HEK293 (cell line): ENCODE data around the gene CREB5.

Experiments used
- CTCF ChIA-PET: fragments of 350-600 bp; formaldehyde crosslinking; extraction: SDS; loops from one replicate; lab custom pipeline; 2021; ENCODE audit warnings: antibody characterized with exemption; lab: Yijun Ruan, JAX
- POLR2A ChIA-PET: fragments of 300-600 bp; formaldehyde crosslinking; extraction: SDS; loops from one replicate; lab custom pipeline; 2020; ENCODE audit warnings: antibody characterized with exemption, inconsistent platforms; lab: Yijun Ruan, JAX
- H3K27ac ChIP-seq: fragments of 200-500 bp; sonication (Bioruptor generic); 2 replicates; pipeline ENCODE4 v1.5.1; 2014; ENCODE audit warnings: low read depth, low read length, control low read depth, inconsistent platforms; ENCODE audit errors: extremely low read depth
- H3K36me3 ChIP-seq, 2 experiments: fragments of 200-500 bp in 1 of 2; sonication (Bioruptor generic) in 1 of 2; 1 replicate in 1 of 2; 2 replicates in 1 of 2; pipeline ENCODE4 v1.5.1; 2014 to 2017; ENCODE audit warnings: inconsistent platforms in 2 of 2, low read length in 2 of 2; ENCODE audit not compliant: control insufficient read depth in 2 of 2, insufficient read depth in 1 of 2
- H3K4me1 ChIP-seq: fragments of 200-500 bp; sonication (Bioruptor generic); 2 replicates; pipeline ENCODE4 v1.5.1; 2014; ENCODE audit warnings: mild to moderate bottlenecking, low read length, inconsistent platforms; ENCODE audit not compliant: control insufficient read depth, insufficient read depth
- H3K4me3 ChIP-seq: 2 replicates; pipeline ENCODE4 v1.5.1; 2011; ENCODE audit warnings: low read depth, mild to moderate bottlenecking, control low read depth, low read length, moderate library complexity
- H3K9me3 ChIP-seq: fragments of 200-500 bp; sonication (Bioruptor generic); 2 replicates; pipeline ENCODE4 v1.5.1; 2014; ENCODE audit warnings: low read depth, low read length, inconsistent platforms; ENCODE audit not compliant: control insufficient read depth, insufficient read depth
- GLI4 ChIP-seq: fragments of 450-650 bp; formaldehyde crosslinking; IDR thresholded peaks from 2 replicates; pipeline ENCODE4 v1.5.1; 2016; ENCODE audit warnings: missing biosample characterization, missing genetic modification characterization
- KLF16 ChIP-seq: fragments of 450-650 bp; formaldehyde crosslinking; IDR thresholded peaks from 2 replicates; pipeline ENCODE4 v1.5.1; 2017; ENCODE audit warnings: missing biosample characterization, missing genetic modification characterization
- REST ChIP-seq: fragments of 450-650 bp; formaldehyde crosslinking; IDR thresholded peaks from 2 replicates; pipeline ENCODE4 v1.5.1; 2016; ENCODE audit warnings: missing biosample characterization, missing genetic modification characterization
- SCRT1 ChIP-seq: fragments of 450-650 bp; formaldehyde crosslinking; IDR thresholded peaks from 2 replicates; pipeline ENCODE4 v1.5.1; 2016; ENCODE audit warnings: missing biosample characterization, missing genetic modification characterization, borderline replicate concordance
- WT1 ChIP-seq: fragments of 450-650 bp; formaldehyde crosslinking; IDR thresholded peaks from 2 replicates; pipeline ENCODE4 v1.5.1; 2016; ENCODE audit warnings: missing biosample characterization, missing genetic modification characterization
- ZBTB17 ChIP-seq: fragments of 450-650 bp; formaldehyde crosslinking; IDR thresholded peaks from 2 replicates; pipeline ENCODE4 v1.5.1; 2016; ENCODE audit warnings: missing biosample characterization, missing genetic modification characterization
- ZBTB21 ChIP-seq: fragments of 450-650 bp; formaldehyde crosslinking; IDR thresholded peaks from 2 replicates; pipeline ENCODE4 v1.5.1; 2017; ENCODE audit warnings: missing biosample characterization, missing genetic modification characterization
- ZBTB48 ChIP-seq: fragments of 450-650 bp; formaldehyde crosslinking; IDR thresholded peaks from 2 replicates; pipeline ENCODE4 v1.5.1; 2016; ENCODE audit warnings: missing biosample characterization, missing genetic modification characterization
- ZBTB7A ChIP-seq: fragments of 450-650 bp; formaldehyde crosslinking; IDR thresholded peaks from 2 replicates; pipeline ENCODE4 v1.5.1; 2016; ENCODE audit warnings: low read depth, missing biosample characterization, missing genetic modification characterization
- ZFP37 ChIP-seq: fragments of 450-650 bp; formaldehyde crosslinking; IDR thresholded peaks from 2 replicates; pipeline ENCODE4 v1.5.1; 2016; ENCODE audit warnings: missing biosample characterization, missing genetic modification characterization
- ZIC2 ChIP-seq: fragments of 450-650 bp; formaldehyde crosslinking; IDR thresholded peaks from 2 replicates; pipeline ENCODE4 v1.5.1; 2016; ENCODE audit warnings: missing biosample characterization, missing genetic modification characterization
- ZNF146 ChIP-seq: fragments of 450-650 bp; formaldehyde crosslinking; IDR thresholded peaks from 2 replicates; pipeline ENCODE4 v1.5.1; 2016; ENCODE audit warnings: missing biosample characterization, missing genetic modification characterization
- ZNF174 ChIP-seq: fragments of 450-650 bp; formaldehyde crosslinking; IDR thresholded peaks from 2 replicates; pipeline ENCODE4 v1.5.0; 2017; ENCODE audit warnings: missing biosample characterization, mild to moderate bottlenecking, missing genetic modification characterization
- ZNF292 ChIP-seq: fragments of 450-650 bp; formaldehyde crosslinking; IDR thresholded peaks from 2 replicates; pipeline ENCODE4 v1.5.1; 2016; ENCODE audit warnings: low read depth, missing biosample characterization, missing genetic modification characterization, borderline replicate concordance
- ZNF645 ChIP-seq: fragments of 450-650 bp; formaldehyde crosslinking; IDR thresholded peaks from 2 replicates; pipeline ENCODE4; 2016; ENCODE audit warnings: missing biosample characterization, missing genetic modification characterization
- ZNF670 ChIP-seq: fragments of 450-650 bp; formaldehyde crosslinking; IDR thresholded peaks from 2 replicates; pipeline ENCODE4 v1.5.1; 2016; ENCODE audit warnings: missing biosample characterization, missing genetic modification characterization, low read depth
- ZNF704 ChIP-seq: fragments of 450-650 bp; formaldehyde crosslinking; IDR thresholded peaks from 2 replicates; pipeline ENCODE4 v1.5.1; 2016; ENCODE audit warnings: missing biosample characterization, missing genetic modification characterization
- ZSCAN5A ChIP-seq: fragments of 450-650 bp; formaldehyde crosslinking; IDR thresholded peaks from 2 replicates; pipeline ENCODE4 v1.5.1; 2016; ENCODE audit warnings: missing biosample characterization, missing genetic modification characterization
- TF ChIP-seq, protein P1 (sequence below): fragments of 450-650 bp; formaldehyde crosslinking; IDR thresholded peaks from 2 replicates; pipeline ENCODE4 v1.5.1; 2016; ENCODE audit warnings: missing biosample characterization, missing genetic modification characterization
- TF ChIP-seq, protein P2 (sequence below): fragments of 450-650 bp; IDR thresholded peaks from 2 replicates; pipeline ENCODE4 v1.5.1; 2018; ENCODE audit warnings: missing biosample characterization, mild to moderate bottlenecking, missing genetic modification characterization
- TF ChIP-seq, protein P3 (sequence below): fragments of 450-650 bp; formaldehyde crosslinking; IDR thresholded peaks from 2 replicates; pipeline ENCODE4 v1.5.1; 2017; ENCODE audit warnings: missing biosample characterization, missing genetic modification characterization

CREB5 gene

DNA sequence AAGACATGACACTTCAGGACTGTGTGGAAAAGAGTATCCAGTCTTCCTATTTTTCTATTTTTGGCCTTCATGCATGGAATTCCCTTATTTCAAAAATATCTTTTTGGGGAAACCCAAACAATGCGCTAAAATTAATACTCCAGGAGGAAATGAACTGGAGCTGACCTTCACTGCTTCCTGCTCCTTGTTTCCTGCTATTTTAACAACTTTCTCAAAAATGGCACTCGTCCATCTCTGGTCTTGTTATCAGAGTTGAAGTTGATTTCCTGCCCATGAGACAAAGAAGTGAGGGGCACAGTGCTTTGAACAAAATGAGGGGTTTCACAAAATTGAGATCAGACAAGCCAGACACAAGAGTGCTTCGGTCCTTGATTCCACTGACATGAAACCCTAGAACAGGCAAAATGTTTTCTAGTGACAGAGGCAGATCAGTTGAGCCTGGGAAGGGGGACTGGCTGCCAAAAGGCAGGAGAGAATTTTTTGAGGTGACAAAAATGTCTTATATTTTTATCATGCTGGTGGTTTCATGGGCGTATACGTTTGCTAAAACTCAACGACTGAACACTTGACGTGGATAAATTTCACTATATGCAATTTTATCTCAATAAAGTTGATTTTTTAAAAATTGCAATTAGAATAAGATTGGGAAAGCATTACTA, 193.2 kb downstream of the CREB5 start:
- Histone ChIP-seq H3K9me3 (no peaks in the 10 kb centered on the region), H3K36me3 (no peaks in the 10 kb centered on the region), H3K27ac (no peak overlapping the region), H3K4me1 (peaks cover 10% of the 10 kb centered on the region), H3K4me3 (no peak overlapping the region)
- CTCF ChIA-PET = no interaction called here
- TF ChIP-seq, protein P1, sequence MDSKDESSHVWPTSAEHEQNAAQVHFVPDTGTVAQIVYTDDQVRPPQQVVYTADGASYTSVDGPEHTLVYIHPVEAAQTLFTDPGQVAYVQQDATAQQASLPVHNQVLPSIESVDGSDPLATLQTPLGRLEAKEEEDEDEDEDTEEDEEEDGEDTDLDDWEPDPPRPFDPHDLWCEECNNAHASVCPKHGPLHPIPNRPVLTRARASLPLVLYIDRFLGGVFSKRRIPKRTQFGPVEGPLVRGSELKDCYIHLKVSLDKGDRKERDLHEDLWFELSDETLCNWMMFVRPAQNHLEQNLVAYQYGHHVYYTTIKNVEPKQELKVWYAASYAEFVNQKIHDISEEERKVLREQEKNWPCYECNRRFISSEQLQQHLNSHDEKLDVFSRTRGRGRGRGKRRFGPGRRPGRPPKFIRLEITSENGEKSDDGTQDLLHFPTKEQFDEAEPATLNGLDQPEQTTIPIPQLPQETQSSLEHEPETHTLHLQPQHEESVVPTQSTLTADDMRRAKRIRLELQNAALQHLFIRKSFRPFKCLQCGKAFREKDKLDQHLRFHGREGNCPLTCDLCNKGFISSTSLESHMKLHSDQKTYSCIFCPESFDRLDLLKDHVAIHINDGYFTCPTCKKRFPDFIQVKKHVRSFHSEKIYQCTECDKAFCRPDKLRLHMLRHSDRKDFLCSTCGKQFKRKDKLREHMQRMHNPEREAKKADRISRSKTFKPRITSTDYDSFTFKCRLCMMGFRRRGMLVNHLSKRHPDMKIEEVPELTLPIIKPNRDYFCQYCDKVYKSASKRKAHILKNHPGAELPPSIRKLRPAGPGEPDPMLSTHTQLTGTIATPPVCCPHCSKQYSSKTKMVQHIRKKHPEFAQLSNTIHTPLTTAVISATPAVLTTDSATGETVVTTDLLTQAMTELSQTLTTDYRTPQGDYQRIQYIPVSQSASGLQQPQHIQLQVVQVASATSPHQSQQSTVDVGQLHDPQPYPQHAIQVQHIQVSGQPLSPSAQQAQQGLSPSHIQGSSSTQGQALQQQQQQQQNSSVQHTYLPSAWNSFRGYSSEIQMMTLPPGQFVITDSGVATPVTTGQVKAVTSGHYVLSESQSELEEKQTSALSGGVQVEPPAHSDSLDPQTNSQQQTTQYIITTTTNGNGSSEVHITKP = no peak
- no peak for TF ChIP-seq WT1 (tag by site-specific recombination)
- TF ChIP-seq ZFP37 (tag by site-specific recombination) = no peak
- no peak for TF ChIP-seq ZNF645 (tag by site-specific recombination)
- TF ChIP-seq ZIC2 (tag by site-specific recombination) = no peak
- TF ChIP-seq, protein P2, sequence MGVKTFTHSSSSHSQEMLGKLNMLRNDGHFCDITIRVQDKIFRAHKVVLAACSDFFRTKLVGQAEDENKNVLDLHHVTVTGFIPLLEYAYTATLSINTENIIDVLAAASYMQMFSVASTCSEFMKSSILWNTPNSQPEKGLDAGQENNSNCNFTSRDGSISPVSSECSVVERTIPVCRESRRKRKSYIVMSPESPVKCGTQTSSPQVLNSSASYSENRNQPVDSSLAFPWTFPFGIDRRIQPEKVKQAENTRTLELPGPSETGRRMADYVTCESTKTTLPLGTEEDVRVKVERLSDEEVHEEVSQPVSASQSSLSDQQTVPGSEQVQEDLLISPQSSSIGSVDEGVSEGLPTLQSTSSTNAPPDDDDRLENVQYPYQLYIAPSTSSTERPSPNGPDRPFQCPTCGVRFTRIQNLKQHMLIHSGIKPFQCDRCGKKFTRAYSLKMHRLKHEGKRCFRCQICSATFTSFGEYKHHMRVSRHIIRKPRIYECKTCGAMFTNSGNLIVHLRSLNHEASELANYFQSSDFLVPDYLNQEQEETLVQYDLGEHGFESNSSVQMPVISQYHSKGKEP = no peak
- no peak for TF ChIP-seq ZNF704 (tag by site-specific recombination)
- TF ChIP-seq ZNF670 (tag by site-specific recombination) = no peak
- TF ChIP-seq ZBTB21 (tag by site-specific recombination) = no peak
- no peak for TF ChIP-seq ZNF146 (tag by site-specific recombination)
- TF ChIP-seq, protein P3, sequence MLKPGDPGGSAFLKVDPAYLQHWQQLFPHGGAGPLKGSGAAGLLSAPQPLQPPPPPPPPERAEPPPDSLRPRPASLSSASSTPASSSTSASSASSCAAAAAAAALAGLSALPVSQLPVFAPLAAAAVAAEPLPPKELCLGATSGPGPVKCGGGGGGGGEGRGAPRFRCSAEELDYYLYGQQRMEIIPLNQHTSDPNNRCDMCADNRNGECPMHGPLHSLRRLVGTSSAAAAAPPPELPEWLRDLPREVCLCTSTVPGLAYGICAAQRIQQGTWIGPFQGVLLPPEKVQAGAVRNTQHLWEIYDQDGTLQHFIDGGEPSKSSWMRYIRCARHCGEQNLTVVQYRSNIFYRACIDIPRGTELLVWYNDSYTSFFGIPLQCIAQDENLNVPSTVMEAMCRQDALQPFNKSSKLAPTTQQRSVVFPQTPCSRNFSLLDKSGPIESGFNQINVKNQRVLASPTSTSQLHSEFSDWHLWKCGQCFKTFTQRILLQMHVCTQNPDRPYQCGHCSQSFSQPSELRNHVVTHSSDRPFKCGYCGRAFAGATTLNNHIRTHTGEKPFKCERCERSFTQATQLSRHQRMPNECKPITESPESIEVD = no peak
- no peak for TF ChIP-seq KLF16
- no peak for TF ChIP-seq ZSCAN5A
- TF ChIP-seq ZBTB17 = no peak
- TF ChIP-seq, all 188 proteins: peak for 0
- POLR2A ChIA-PET = no interaction called here

GRCh38 chr7:28606421-28606820, 194.1 kb downstream of the CREB5 start:
- Histone ChIP-seq H3K4me1 (peaks cover 11% of the 10 kb centered on the region), H3K36me3 (no peaks in the 10 kb centered on the region), H3K4me3 (no peak overlapping the region), H3K9me3 (no peaks in the 10 kb centered on the region), H3K27ac (no peak overlapping the region)
- POLR2A ChIA-PET = no interaction called here
- CTCF ChIA-PET = interaction anchor here (0.7 kb wide), 1 partner anchor 31 kb away, joined by 3 read pairs; no protein-coding TSS in a partner anchor
- TF ChIP-seq ZBTB17 (no peak), ZBTB7A (tag by site-specific recombination) (no peak), ZNF174 (no peak), SCRT1 (tag by site-specific recombination) (no peak), ZBTB48 (tag by site-specific recombination) (no peak), GLI4 (tag by site-specific recombination) (no peak), REST (tag by site-specific recombination) (no peak), ZNF292 (tag by site-specific recombination) (no peak)
